Measurements from ENCODE around the gene ASCC1.

GRCh38 chr10:72252972-72253371 lies 36.9 kb upstream of the ASCC1 start:
- no peak for TF ChIP-seq ETS1 (IDR thresholded peaks at IDR 0.05)
- no peak for TF ChIP-seq POLR2AphosphoS5 (IDR thresholded peaks at IDR 0.05; ENCODE audit: low read depth)
- no peak for TF ChIP-seq CTCF (conservative IDR thresholded peaks at IDR 0.05; ENCODE audit: low read depth in 2 of 2)
- TF ChIP-seq REST (IDR thresholded peaks at IDR 0.05; ENCODE audit: unreplicated experiment): no peak

Data from GM23338 (cell line).